EH (cell line): ENCODE data around the gene KIAA1586.
"Not testable (repeated sequence)": the region's sequence is repeated elsewhere in the genome, so short reads cannot be mapped to it uniquely, and the experiment has no call there.

Experiments used
- DNase-seq: peaks from one replicate; pipeline ENCODE4 v3.0.0-alpha.2; 2015; ENCODE audit warnings: low read depth

KIAA1586 gene

GRCh38 chr6:57047257-57047585 lies 728 bp downstream of the KIAA1586 start:
- not testable (repeated sequence) for DNase-seq

GRCh38 chr6:57047859-57048258 lies 1.4 kb downstream of the KIAA1586 start:
- DNase-seq, result not testable (repeated sequence)

GRCh38 chr6:57048577-57048976 lies 2.1 kb downstream of the KIAA1586 start:
- peak; percentile 7 for DNase-seq

- no peak for DNase-seq
These were observed 17.4 kb downstream of the KIAA1586 start for GRCh38 chr6:57063847-57064246.

- peak; percentile 55 for DNase-seq
These were observed 18.3 kb downstream of the KIAA1586 start for GRCh38 chr6:57064809-57065208.

GRCh38 chr6:57068061-57068460 lies 21.6 kb downstream of the KIAA1586 start:
- peak; percentile 49 for DNase-seq

- no peak for DNase-seq
These were observed 22.7 kb downstream of the KIAA1586 start for GRCh38 chr6:57069228-57069627.

- no peak for DNase-seq
These were observed 23.4 kb downstream of the KIAA1586 start for GRCh38 chr6:57069920-57070331.

GRCh38 chr6:57072108-57072507 lies 25.6 kb downstream of the KIAA1586 start:
- DNase-seq, result peak; percentile 7

- DNase-seq, result no peak
These were observed 27.9 kb downstream of the KIAA1586 start for GRCh38 chr6:57074383-57074782.

- DNase-seq, result peak; percentile 9
These were observed 28.6 kb downstream of the KIAA1586 start for GRCh38 chr6:57075092-57075491.

GRCh38 chr6:57078531-57079207 lies 32.2 kb downstream of the KIAA1586 start:
- DNase-seq, result no peak

GRCh38 chr6:57085471-57085870 lies 39.0 kb downstream of the KIAA1586 start:
- no peak for DNase-seq

GRCh38 chr6:57086843-57087242 lies 40.4 kb downstream of the KIAA1586 start:
- DNase-seq, result no peak

- DNase-seq, result no peak
These were observed 41.4 kb downstream of the KIAA1586 start for GRCh38 chr6:57087916-57088315.

GRCh38 chr6:57089265-57089664 lies 42.8 kb downstream of the KIAA1586 start:
- no peak for DNase-seq

- DNase-seq, result peak; percentile 98
These were observed 43.4 kb downstream of the KIAA1586 start, which contains the start of gene ZNF451 for GRCh38 chr6:57089687-57090457. Gene ZNF451 (plus strand): TSS chr6:57090188. CDS start chr6:57090254, 66 bp downstream.

- DNase-seq, result not testable (repeated sequence)
These were observed 44.1 kb downstream of the KIAA1586 start for GRCh38 chr6:57090458-57091067.

GRCh38 chr6:57091375-57091774 lies 44.9 kb downstream of the KIAA1586 start:
- DNase-seq, result not testable (repeated sequence)

GRCh38 chr6:57094689-57095088 lies 48.2 kb downstream of the KIAA1586 start:
- no peak for DNase-seq

GRCh38 chr6:57097596-57097995 lies 51.1 kb downstream of the KIAA1586 start:
- DNase-seq, result peak; percentile 44

- peak; percentile 61 for DNase-seq
These were observed 56.5 kb downstream of the KIAA1586 start for GRCh38 chr6:57102976-57103375.

GRCh38 chr6:57104336-57104735 lies 57.8 kb downstream of the KIAA1586 start:
- DNase-seq, result no peak
